Tibial nerve (tissue), 4 donors: Measurements from ENCODE around the gene ST6GALNAC4. TPM values are rescaled to one million over a fixed set of nuclear protein-coding genes. Genes with fewer than 3 reads are reported as not detected.
A peak's percentile ranks its signal among the peaks of the same experiment; 100 is the strongest.

Experiments used
- DNase-seq, 2 donors: peaks; one replicate each; pipeline ENCODE4 v3.0.0-alpha.2; 2019; ENCODE audit warnings: low spot score in 2 of 2
- H3K27ac ChIP-seq, 4 donors: fragments of 200-600 bp; sonication (generic) in 3 of 4; one replicate each; pipeline ENCODE4 v1.5.1; 2017 to 2019; ENCODE audit warnings: mild to moderate bottlenecking in 1 of 4
- H3K27me3 ChIP-seq, 2 donors: fragments of 200-600 bp; sonication (generic) in 1 of 2; one replicate each; pipeline versions ENCODE4 v1.5.1 to v1.6.0; 2017 to 2019
- H3K36me3 ChIP-seq, 3 donors: fragments of 200-600 bp; sonication (generic); one replicate each; pipeline ENCODE4 v1.5.1; 2018 to 2019
- H3K4me1 ChIP-seq, 4 donors: fragments of 200-600 bp; sonication (generic) in 3 of 4; one replicate each; pipeline ENCODE4 v1.5.1; 2017 to 2019
- H3K4me3 ChIP-seq, 4 donors: fragments of 200-600 bp; sonication (generic) in 3 of 4; one replicate each; pipeline ENCODE4 v1.5.1; 2017 to 2019; ENCODE audit warnings: mild to moderate bottlenecking in 1 of 4, moderate library complexity in 1 of 4
- H3K9me3 ChIP-seq, 4 donors: fragments of 200-600 bp; sonication (generic) in 3 of 4; one replicate each; pipeline ENCODE4 v1.5.1; 2017 to 2019
- EP300 ChIP-seq, 2 donors: sonication (generic); formaldehyde crosslinking; IDR thresholded peaks; one replicate each; pipeline ENCODE4 v1.6.1; 2017; ENCODE audit warnings: antibody characterized with exemption in 2 of 2, mild to moderate bottlenecking in 1 of 2
- POLR2A ChIP-seq, 2 donors: fragments of 450-650 bp; IDR thresholded peaks; one replicate each; pipeline ENCODE4 v1.6.1; 2017; ENCODE audit warnings: antibody characterized with exemption in 2 of 2, mild to moderate bottlenecking in 2 of 2, moderate library complexity in 2 of 2
- WGBS, 2 donors: methylation state at CpG; one replicate each; pipeline ENCODE4 v1.1.5; 2018; 5-methylcytosine and 5-hydroxymethylcytosine counted together
- total RNA-seq, 4 donors: library from RNA; depleted of rRNA; stranded (reverse); fragments of >200 nt; gene quantifications; one replicate each; pipeline ENCODE4 v1.1.0, GENCODE V29; 2016
- TF ChIP-seq, protein P1 (sequence below), 5 experiments: fragments of 200-600 bp in 3 of 5; fragments of 450-650 bp in 2 of 5; sonication (generic) in 3 of 5; IDR thresholded peaks; one replicate each; pipeline ENCODE4 v1.5.1; 2016 to 2019; ENCODE audit warnings: antibody characterized with exemption in 5 of 5, mild to moderate bottlenecking in 3 of 5, moderate library complexity in 2 of 5

ST6GALNAC4 gene
- total RNA-seq, 4 donors from 2014 or later = 23.9 to 70.5 (median 37.0) TPM

DNA sequence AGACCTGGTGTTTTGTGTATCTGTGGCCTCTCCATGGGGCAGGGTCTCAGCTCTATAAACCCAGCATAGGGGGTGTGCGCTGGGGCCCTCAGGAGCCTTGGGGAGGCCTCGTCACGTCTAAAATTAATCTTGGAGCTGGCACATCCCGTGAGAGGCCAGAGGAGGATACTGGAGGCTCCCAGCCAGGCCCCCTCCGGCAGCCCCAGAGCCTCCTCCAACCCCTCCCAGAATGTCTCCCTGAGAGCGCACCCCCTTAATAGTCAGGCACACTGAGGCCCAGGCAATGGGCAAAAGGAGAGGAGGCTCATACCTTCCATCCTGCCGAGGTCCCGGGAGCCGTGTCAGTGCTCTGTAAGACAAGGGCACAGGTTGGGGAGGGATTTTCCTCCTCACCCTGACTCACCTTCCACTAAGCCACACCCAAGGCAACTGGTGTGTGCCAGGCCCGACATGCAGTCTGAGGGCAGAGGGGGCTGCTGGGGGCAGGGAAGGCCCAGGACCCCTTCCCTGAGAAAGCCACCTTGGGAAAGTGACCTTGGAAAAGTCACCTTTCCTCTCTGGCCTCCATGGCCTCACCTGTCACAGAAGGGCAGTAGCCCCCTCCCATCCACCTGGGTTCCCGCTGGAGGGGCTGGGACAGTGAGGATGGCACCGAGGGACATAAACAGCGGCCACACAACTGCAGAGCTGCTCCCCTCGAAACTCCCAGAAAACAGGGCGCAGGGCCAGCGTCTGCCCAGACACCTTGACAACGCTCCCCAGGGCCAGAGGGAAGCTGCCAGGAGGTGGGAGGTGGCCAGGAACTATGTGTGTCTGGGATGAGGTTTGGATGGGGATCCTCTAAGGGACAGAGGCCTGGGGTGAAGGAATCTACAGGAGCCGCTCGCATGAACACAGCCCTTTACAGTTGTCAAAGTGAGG is 42.3 kb downstream of the ST6GALNAC4 start:
- H3K4me1 ChIP-seq = peaks cover 0 to 71% (median 46%) of the 10 kb centered on the region in 4 donors

DNA sequence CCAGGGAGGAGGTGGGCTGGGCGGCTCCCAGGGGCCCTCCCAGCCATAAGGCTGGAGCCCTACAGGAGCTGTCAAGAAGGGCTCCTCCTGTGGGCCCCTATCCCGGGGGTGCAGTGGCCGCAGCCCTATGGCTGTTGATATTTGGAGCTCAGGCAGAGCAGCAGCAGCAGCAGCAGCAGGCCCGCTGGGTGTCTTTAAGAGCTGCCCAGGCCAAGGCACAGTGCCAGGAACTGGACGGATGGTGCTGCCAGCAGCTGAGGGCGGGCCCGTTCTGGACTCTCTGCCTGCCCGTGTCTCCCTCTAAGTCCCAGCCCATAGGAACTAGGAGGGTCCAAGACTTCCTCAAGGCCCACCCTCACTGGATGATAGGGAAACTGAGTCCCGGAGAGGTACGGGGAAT is 43.0 kb downstream of the ST6GALNAC4 start:
- WGBS, 2 donors = 21 to 24% methylated on average over 5 to 8 of the region's 10 CpGs
- Histone ChIP-seq H3K9me3 (no peaks in the 10 kb centered on the region), H3K4me3 (no peak overlapping the region), H3K27me3 (no peaks in the 10 kb centered on the region), H3K36me3 (peaks cover 0 to 36% (median 0%) of the 10 kb centered on the region in 3 donors), H3K27ac (peak overlapping the region; percentile 38 to 93 (median 80)), H3K4me1 (peaks cover 0 to 74% (median 46%) of the 10 kb centered on the region in 4 donors)
- DNase-seq = peak; percentile 63 to 70
- TF ChIP-seq POLR2A (IDR thresholded peaks at IDR 0.05) (no peak), EP300 (IDR thresholded peaks at IDR 0.05) (peak in 1 of 2 donors; percentile 38)
- TF ChIP-seq, protein P1, sequence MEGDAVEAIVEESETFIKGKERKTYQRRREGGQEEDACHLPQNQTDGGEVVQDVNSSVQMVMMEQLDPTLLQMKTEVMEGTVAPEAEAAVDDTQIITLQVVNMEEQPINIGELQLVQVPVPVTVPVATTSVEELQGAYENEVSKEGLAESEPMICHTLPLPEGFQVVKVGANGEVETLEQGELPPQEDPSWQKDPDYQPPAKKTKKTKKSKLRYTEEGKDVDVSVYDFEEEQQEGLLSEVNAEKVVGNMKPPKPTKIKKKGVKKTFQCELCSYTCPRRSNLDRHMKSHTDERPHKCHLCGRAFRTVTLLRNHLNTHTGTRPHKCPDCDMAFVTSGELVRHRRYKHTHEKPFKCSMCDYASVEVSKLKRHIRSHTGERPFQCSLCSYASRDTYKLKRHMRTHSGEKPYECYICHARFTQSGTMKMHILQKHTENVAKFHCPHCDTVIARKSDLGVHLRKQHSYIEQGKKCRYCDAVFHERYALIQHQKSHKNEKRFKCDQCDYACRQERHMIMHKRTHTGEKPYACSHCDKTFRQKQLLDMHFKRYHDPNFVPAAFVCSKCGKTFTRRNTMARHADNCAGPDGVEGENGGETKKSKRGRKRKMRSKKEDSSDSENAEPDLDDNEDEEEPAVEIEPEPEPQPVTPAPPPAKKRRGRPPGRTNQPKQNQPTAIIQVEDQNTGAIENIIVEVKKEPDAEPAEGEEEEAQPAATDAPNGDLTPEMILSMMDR (IDR thresholded peaks at IDR 0.05) = no peak

More for the DNA sequence above, 42.3 kb downstream of the ST6GALNAC4 start:
- TF ChIP-seq, protein P1 (IDR thresholded peaks at IDR 0.05) = no peak
- TF ChIP-seq POLR2A (IDR thresholded peaks at IDR 0.05) = no peak
- no peak for TF ChIP-seq EP300 (IDR thresholded peaks at IDR 0.05)
- Histone ChIP-seq H3K4me3 (no peak overlapping the region), H3K27me3 (no peaks in the 10 kb centered on the region), H3K9me3 (no peaks in the 10 kb centered on the region), H3K36me3 (peaks cover 0 to 31% (median 0%) of the 10 kb centered on the region in 3 donors), H3K27ac (peak overlapping the region; percentile 38 to 93 (median 80))
- WGBS, 2 donors = 72 to 77% methylated on average over 14 to 18 of the region's 19 CpGs
- no peak for DNase-seq

DNA sequence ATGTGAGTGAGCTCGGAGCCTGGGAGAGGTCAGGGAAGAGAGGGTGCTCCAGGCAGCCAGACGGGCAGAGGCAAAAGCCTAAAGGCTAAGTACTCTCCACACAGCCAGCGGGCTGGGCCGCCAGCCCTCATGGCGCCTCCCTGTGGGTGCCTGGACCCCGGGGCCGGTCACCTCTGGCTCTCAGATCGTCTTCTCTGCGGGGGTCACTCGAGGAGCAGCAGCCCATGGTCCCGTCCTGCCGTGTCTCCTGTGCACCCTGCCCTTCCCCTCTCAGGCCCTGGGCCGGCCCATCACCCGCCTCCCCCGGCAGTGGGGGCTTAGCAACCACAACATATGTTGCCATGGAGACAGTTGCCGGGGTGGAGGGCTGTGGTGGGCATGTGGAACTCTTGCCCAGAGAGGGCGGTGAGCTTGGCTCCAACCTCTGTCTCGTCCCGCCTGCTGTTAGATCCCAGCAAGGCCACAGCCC is 43.6 kb downstream of the ST6GALNAC4 start:
- peaks cover 0 to 42% (median 0%) of the 10 kb centered on the region in 3 donors for H3K36me3 ChIP-seq
- no peaks in the 10 kb centered on the region for H3K27me3 ChIP-seq
- peaks cover 0 to 68% (median 44%) of the 10 kb centered on the region in 4 donors for H3K4me1 ChIP-seq
- 47 to 50% methylated on average over 15 to 19 of the region's 19 CpGs for WGBS, 2 donors
- TF ChIP-seq, protein P1 (IDR thresholded peaks at IDR 0.05) = no peak
- no peak for TF ChIP-seq POLR2A (IDR thresholded peaks at IDR 0.05)
- TF ChIP-seq EP300 (IDR thresholded peaks at IDR 0.05) = no peak
- H3K9me3 ChIP-seq = no peaks in the 10 kb centered on the region
- peak overlapping the region; percentile 38 to 93 (median 80) for H3K27ac ChIP-seq
- H3K4me3 ChIP-seq = no peak overlapping the region
- no peak for DNase-seq

DNA sequence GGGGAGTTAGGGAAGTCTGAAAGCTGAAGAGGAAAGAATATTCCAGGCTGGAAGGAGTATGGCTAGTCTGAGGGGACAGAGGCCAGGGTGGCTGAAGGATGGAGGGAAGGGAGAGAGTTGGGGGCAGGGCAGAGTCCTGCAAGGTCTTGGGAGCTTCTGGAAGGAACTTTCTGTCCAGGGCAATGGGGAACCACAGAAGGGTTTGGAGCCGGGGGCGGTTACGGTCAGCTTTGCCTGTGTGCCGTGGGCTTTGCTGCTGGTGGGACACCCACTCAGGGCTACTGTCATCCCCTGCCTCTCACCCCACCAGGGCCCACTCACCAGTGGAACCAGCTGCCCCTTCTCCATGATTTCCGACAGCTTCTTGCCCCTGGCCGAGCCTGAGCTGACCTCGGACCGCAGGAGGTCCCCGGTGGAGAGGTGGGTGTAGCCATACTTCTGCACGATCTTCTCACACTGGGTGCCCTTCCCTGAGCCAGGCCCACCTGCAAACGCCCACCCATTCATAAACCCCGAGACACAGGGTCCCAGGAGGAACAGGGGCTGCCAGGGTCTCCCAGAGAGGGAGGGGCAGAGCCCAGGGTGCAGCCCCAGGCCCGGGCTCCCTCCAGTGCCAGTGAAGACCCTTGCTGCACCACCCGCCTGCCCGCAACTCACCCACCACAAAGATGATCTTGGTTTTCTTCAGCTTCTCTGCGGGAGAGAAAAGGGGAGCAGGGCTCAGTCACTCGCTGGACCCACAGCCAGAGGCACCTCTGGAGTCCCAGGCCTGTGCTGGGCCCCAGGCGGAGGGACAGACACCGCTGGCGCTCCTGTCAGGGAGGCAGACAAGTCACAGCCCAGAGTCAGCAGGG is 44.2 kb downstream of the ST6GALNAC4 start:
- Histone ChIP-seq H3K36me3 (peaks cover 0 to 49% (median 0%) of the 10 kb centered on the region in 3 donors), H3K27me3 (no peaks in the 10 kb centered on the region), H3K4me1 (peaks cover 0 to 62% (median 38%) of the 10 kb centered on the region in 4 donors), H3K9me3 (no peaks in the 10 kb centered on the region), H3K27ac (peak overlapping the region in 3 of 4 donors; percentile 38 to 93 (median 88)), H3K4me3 (no peak overlapping the region)
- DNase-seq = no peak
- TF ChIP-seq EP300 (IDR thresholded peaks at IDR 0.05) = no peak
- no peak for TF ChIP-seq POLR2A (IDR thresholded peaks at IDR 0.05)
- TF ChIP-seq, protein P1 (IDR thresholded peaks at IDR 0.05) = no peak
- WGBS, 2 donors = 82 to 85% methylated on average over 14 to 20 of the region's 20 CpGs
